ENCODE data around the gene DHX34.

GRCh38 chr19:47405197-47405550, 56.1 kb downstream of the DHX34 start:
- no peak for TF ChIP-seq EZH2 (IDR thresholded peaks at IDR 0.05; ENCODE audit: insufficient read depth, poor library complexity, severe bottlenecking)
- no peak for TF ChIP-seq EZH2phosphoT487 (IDR thresholded peaks at IDR 0.05; ENCODE audit: insufficient read depth, low read depth)
